Measurements from ENCODE around the gene ALDH5A1. TPM values are rescaled to one million over a fixed set of nuclear protein-coding genes. Genes with fewer than 3 reads are reported as not detected.

The ALDH5A1 gene
- 6.8 to 8.3 TPM (median 7.6 TPM) in 5 replicates for total RNA-seq (2022; extraction: Qiagen RNA extraction; ENCODE audit: low read depth)

GRCh38 chr6:24494821-24495795, at the start of gene ALDH5A1:
ALDH5A1 (plus strand) TSS chr6:24494969; CDS start chr6:24494997, 28 bp downstream.

GRCh38 chr6:24489470-24489869, 5.3 kb upstream of the ALDH5A1 start, which contains the start of gene GPLD1:
GPLD1 (minus strand) TSS chr6:24489578; CDS start chr6:24489511, 67 bp downstream.

Other genes with a start within 250 kb of the ALDH5A1 start
- 2.6 to 4.1 TPM (median 3.0 TPM) in 5 replicates for gene DCDC2, start 136.9 kb upstream of the ALDH5A1 start, total RNA-seq (2022; extraction: Qiagen RNA extraction; ENCODE audit: low read depth)
- 19.2 to 23.2 TPM (median 20.4 TPM) in 5 replicates for gene MRS2, start 92.0 kb upstream of the ALDH5A1 start, total RNA-seq (2022; extraction: Qiagen RNA extraction; ENCODE audit: low read depth)
- gene GPLD1, start 5.4 kb upstream of the ALDH5A1 start, total RNA-seq (2022; extraction: Qiagen RNA extraction; ENCODE audit: low read depth) = 0.66 to 1.2 TPM (median 1.1 TPM) in 5 replicates
- gene KIAA0319, start 151.2 kb downstream of the ALDH5A1 start, total RNA-seq (2022; extraction: Qiagen RNA extraction; ENCODE audit: low read depth) = 2.5 to 3.0 TPM (median 3.0 TPM) in 5 replicates
- 40.8 to 47.7 TPM (median 44.5 TPM) in 5 replicates for gene TDP2, start 171.9 kb downstream of the ALDH5A1 start, total RNA-seq (2022; extraction: Qiagen RNA extraction; ENCODE audit: low read depth)
- 17.1 to 32.8 TPM (median 27.9 TPM) in 5 replicates for gene ACOT13, start 172.1 kb downstream of the ALDH5A1 start, total RNA-seq (2022; extraction: Qiagen RNA extraction; ENCODE audit: low read depth)
- gene C6orf62, start 224.2 kb downstream of the ALDH5A1 start, total RNA-seq (2022; extraction: Qiagen RNA extraction; ENCODE audit: low read depth) = 51.2 to 63.3 TPM (median 54.1 TPM) in 5 replicates